Fibroblast of lung (primary cell): Measurements from ENCODE around the gene CTSO. TPM values are rescaled to one million over a fixed set of nuclear protein-coding genes. Genes with fewer than 3 reads are reported as not detected.

ENCODE experiments used
- DNase-seq, 2 donors: peaks; one replicate each; pipeline versions ENCODE4 v3.0.0 to v3.0.0-alpha.2; 2010; ENCODE audit warnings: low read depth in 2 of 2
- H2AFZ ChIP-seq: 2 replicates; pipeline ENCODE4 v1.5.1; 2012; ENCODE audit warnings: low read length, control low read depth, inconsistent platforms
- H3K27ac ChIP-seq: 2 replicates; pipeline ENCODE4 v1.5.1; 2011; ENCODE audit warnings: low read length, control low read depth; ENCODE audit not compliant: insufficient read depth
- H3K27me3 ChIP-seq: 2 replicates; pipeline ENCODE4 v1.5.1; 2011; ENCODE audit warnings: mild to moderate bottlenecking, low read length; ENCODE audit not compliant: control insufficient read depth, insufficient read depth
- H3K36me3 ChIP-seq: 2 replicates; pipeline ENCODE4 v1.5.1; 2011; ENCODE audit warnings: low read length; ENCODE audit not compliant: control insufficient read depth, insufficient read depth
- H3K4me1 ChIP-seq: 2 replicates; pipeline ENCODE4 v1.5.1; 2011; ENCODE audit warnings: low read length; ENCODE audit not compliant: control insufficient read depth, insufficient read depth; ENCODE audit errors: extremely low read depth
- H3K4me2 ChIP-seq: 2 replicates; pipeline ENCODE4 v1.5.1; 2011; ENCODE audit warnings: low read length, control low read depth; ENCODE audit not compliant: insufficient read depth; ENCODE audit errors: extremely low read depth
- H3K4me3 ChIP-seq, 4 experiments: fragments of 200-600 bp in 1 of 4; sonication (generic) in 1 of 4; replicated peaks in 1 of 4; 2 replicates each; pipeline ENCODE4 v1.5.1; 2011 to 2016; ENCODE audit warnings: low read length in 4 of 4, low read depth in 3 of 4, mild to moderate bottlenecking in 3 of 4, control low read depth in 2 of 4, inconsistent platforms in 1 of 4, mixed read lengths in 1 of 4; ENCODE audit not compliant: insufficient read depth in 1 of 4; ENCODE audit errors: control extremely low read depth in 1 of 4
- H3K79me2 ChIP-seq: 2 replicates; pipeline ENCODE4 v1.5.1; 2012; ENCODE audit warnings: mild to moderate bottlenecking, low read length, inconsistent platforms; ENCODE audit not compliant: control insufficient read depth, insufficient read depth
- H3K9ac ChIP-seq: 2 replicates; pipeline ENCODE4 v1.5.1; 2011; ENCODE audit warnings: mild to moderate bottlenecking, low read length, control low read depth; ENCODE audit not compliant: insufficient read depth
- H3K9me3 ChIP-seq: 2 replicates; pipeline ENCODE4 v1.5.1; 2012; ENCODE audit warnings: low read depth, low read length; ENCODE audit not compliant: control insufficient read depth, insufficient read depth
- H4K20me1 ChIP-seq: 2 replicates; pipeline ENCODE4 v1.5.1; 2011; ENCODE audit warnings: low read length; ENCODE audit not compliant: control insufficient read depth, insufficient read depth; ENCODE audit errors: extremely low read depth
- EZH2 ChIP-seq: IDR thresholded peaks from 2 replicates; pipeline ENCODE4 v1.5.1; 2012; ENCODE audit warnings: low read length, control low read depth, mild to moderate bottlenecking; ENCODE audit errors: missing control alignments
- polyA plus RNA-seq, 2 donors: library from polyadenylated mRNA; depleted of rRNA in 1 of 2; stranded (reverse) in 1 of 2; unstranded in 1 of 2; fragments of >200 nt; gene quantifications; 2 replicates each; pipeline ENCODE4 v1.2.1, GENCODE V29; 2011 to 2012; ENCODE audit warnings: missing spikeins in 1 of 2
- total RNA-seq: library from RNA; depleted of rRNA; stranded (reverse); fragments of >200 nt; gene quantifications from 2 replicates; pipeline ENCODE4 v1.2.1, GENCODE V29; 2014
- TF ChIP-seq, protein P1 (sequence below), 2 donors: IDR thresholded peaks in 1 of 2; conservative IDR thresholded peaks in 1 of 2; 1 replicate in 1 of 2; 2 replicates in 1 of 2; pipeline ENCODE4 v1.5.1; 2011 to 2012; ENCODE audit warnings: low read length in 2 of 2, control low read depth in 1 of 2, inconsistent platforms in 1 of 2, low read depth in 1 of 2, mild to moderate bottlenecking in 1 of 2

The CTSO gene
- total and polyA plus RNA-seq, 2 donors (not counting 1 experiment from before 2014, with no cell fraction given), result 23.6 to 47.3 TPM

DNA sequence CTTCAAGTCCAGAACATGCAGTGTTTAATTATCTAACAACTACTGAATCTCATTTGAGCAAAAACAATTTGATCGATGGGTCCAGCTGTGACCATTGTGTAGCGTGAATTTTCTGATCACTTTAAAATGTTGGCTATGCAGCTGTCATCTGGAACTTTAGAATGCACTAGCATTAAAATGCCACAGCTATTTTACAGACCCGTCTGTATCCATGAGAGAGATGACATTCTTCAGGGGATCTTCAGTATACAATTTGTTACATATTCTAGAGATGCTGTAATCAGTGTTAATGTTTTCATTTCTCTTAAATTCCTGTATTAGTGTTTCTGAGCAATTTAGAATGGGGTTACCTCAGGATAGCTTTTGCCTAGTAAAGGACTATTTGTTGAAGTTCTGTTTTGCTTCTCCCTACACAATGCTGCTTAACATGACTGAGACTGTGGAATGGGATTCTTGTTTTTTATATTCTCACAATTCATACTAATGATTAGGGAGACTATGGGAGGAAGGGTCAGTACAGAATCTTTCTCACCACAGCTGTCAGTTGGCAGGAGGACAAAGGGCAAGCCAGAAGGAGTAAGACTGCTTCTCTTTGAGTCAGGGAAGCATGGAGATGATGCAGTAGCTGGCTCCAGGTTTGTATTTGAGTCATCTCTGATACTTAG is 13.2 kb upstream of the CTSO start:
- Histone ChIP-seq H3K9me3 (no peaks in the 10 kb centered on the region), H3K79me2 (no peaks in the 10 kb centered on the region), H3K9ac (no peak overlapping the region), H3K27me3 (no peaks in the 10 kb centered on the region), H4K20me1 (no peaks in the 10 kb centered on the region), H3K27ac (no peak overlapping the region), H3K4me1 (peaks cover 3% of the 10 kb centered on the region), H3K4me3 (no peak overlapping the region), H3K36me3 (no peaks in the 10 kb centered on the region), H2AFZ (no peak overlapping the region), H3K4me2 (no peak overlapping the region)
- no peak for TF ChIP-seq EZH2
- TF ChIP-seq, protein P1, sequence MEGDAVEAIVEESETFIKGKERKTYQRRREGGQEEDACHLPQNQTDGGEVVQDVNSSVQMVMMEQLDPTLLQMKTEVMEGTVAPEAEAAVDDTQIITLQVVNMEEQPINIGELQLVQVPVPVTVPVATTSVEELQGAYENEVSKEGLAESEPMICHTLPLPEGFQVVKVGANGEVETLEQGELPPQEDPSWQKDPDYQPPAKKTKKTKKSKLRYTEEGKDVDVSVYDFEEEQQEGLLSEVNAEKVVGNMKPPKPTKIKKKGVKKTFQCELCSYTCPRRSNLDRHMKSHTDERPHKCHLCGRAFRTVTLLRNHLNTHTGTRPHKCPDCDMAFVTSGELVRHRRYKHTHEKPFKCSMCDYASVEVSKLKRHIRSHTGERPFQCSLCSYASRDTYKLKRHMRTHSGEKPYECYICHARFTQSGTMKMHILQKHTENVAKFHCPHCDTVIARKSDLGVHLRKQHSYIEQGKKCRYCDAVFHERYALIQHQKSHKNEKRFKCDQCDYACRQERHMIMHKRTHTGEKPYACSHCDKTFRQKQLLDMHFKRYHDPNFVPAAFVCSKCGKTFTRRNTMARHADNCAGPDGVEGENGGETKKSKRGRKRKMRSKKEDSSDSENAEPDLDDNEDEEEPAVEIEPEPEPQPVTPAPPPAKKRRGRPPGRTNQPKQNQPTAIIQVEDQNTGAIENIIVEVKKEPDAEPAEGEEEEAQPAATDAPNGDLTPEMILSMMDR (conservative IDR thresholded peaks at IDR 0.05 in 1 of 2, IDR thresholded peaks at IDR 0.05 in 1 of 2; ENCODE audit: low read depth in 1 of 2, low read length in 2 of 2), result no peak
- DNase-seq, result peak; percentile 38 to 64

DNA sequence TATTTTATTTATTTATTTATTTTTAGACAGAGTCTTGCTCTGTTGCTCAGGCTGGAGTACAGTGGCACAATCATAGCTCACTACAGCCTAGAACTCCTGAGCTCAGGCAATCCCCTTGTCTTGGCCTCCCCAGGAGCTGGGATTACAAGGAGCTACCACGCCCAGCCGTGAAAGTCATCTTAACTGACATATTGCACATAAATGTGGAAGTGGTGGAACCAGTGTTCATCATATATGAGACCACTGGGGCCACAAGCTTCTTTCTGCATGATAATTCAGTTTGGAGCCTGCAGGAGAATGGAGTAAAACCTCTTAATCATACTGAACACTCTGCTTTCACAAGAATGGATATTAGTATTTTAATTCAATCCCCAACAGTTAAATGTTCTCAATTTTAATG is 12.5 kb upstream of the CTSO start:
- Histone ChIP-seq H3K79me2 (no peaks in the 10 kb centered on the region), H3K27me3 (no peaks in the 10 kb centered on the region), H3K9me3 (no peaks in the 10 kb centered on the region), H4K20me1 (no peaks in the 10 kb centered on the region), H3K36me3 (no peaks in the 10 kb centered on the region), H3K4me3 (no peak overlapping the region), H3K4me2 (no peak overlapping the region), H3K27ac (no peak overlapping the region), H3K9ac (no peak overlapping the region), H2AFZ (no peak overlapping the region), H3K4me1 (peaks cover 3% of the 10 kb centered on the region)
- TF ChIP-seq, protein P1 (conservative IDR thresholded peaks at IDR 0.05 in 1 of 2, IDR thresholded peaks at IDR 0.05 in 1 of 2; ENCODE audit: low read depth in 1 of 2, low read length in 2 of 2), result no peak
- no peak for TF ChIP-seq EZH2
- DNase-seq, result no peak

DNA sequence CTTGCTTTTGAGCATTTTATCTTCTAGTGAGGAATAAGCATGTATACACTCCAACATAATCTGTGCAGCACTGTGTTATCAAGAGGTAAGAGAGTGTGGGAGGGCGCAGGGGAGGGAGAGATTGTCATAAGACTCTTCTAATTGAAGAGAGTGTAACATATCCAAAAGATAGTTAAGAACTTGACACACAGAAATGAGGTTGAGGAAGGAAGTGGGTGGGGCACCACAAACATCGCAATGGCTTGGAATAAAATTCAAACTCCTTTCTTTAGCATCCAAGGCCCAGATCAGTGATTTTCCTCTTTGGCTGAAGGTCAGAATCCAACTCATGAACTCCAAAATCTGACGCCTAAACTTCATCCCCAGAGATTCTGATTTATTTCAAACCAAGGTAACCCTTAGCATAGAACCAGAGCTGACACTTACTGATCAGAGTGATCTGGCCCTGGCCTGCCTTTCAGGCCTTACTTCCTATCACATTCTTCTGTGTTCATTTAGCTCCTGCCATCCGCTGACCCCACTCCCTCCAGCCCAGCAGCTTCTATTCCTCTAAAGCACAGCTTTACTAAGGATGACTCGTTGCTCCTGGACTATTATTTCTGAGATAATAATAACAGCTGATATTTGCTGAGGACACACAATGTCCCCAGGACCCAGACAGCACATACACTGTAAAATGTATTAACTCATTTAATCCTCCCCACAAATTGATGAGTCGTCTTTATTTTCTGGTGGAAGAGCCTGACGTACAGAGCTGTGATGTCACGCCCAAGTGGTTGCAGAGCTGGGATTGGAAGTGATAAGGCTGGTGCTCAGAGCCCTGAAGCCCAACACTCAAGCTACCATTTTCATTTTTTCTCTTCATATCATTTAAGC is 10.6 kb upstream of the CTSO start:
- H3K4me2 ChIP-seq, result no peak overlapping the region
- H3K36me3 ChIP-seq, result no peaks in the 10 kb centered on the region
- no peaks in the 10 kb centered on the region for H3K9me3 ChIP-seq
- no peak overlapping the region for H3K9ac ChIP-seq
- no peaks in the 10 kb centered on the region for H3K27me3 ChIP-seq
- TF ChIP-seq, protein P1 (conservative IDR thresholded peaks at IDR 0.05 in 1 of 2, IDR thresholded peaks at IDR 0.05 in 1 of 2; ENCODE audit: low read depth in 1 of 2, low read length in 2 of 2), result no peak
- no peak for TF ChIP-seq EZH2
- peaks cover 3% of the 10 kb centered on the region for H3K4me1 ChIP-seq
- H4K20me1 ChIP-seq, result no peaks in the 10 kb centered on the region
- no peak overlapping the region for H3K4me3 ChIP-seq
- H3K79me2 ChIP-seq, result no peaks in the 10 kb centered on the region
- DNase-seq, result no peak
- H2AFZ ChIP-seq, result no peak overlapping the region
- no peak overlapping the region for H3K27ac ChIP-seq
